VCaP (cell line): ENCODE measurements around the gene TENT5C.
A peak's percentile ranks its signal among the peaks of the same experiment; 100 is the strongest.
"Not testable (repeated sequence)": the region's sequence is repeated elsewhere in the genome, so short reads cannot be mapped to it uniquely, and the experiment has no call there.

Experiments
- H3K27ac ChIP-seq: fragments of 450-650 bp; 2 replicates; pipeline ENCODE4 v1.5.1; 2017
- TF ChIP-seq, protein P1 (sequence below): fragments of 450-650 bp; conservative IDR thresholded peaks from 2 replicates; pipeline ENCODE4 v1.5.1; 2017; ENCODE audit warnings: mild to moderate bottlenecking, moderate library complexity

TENT5C gene

DNA sequence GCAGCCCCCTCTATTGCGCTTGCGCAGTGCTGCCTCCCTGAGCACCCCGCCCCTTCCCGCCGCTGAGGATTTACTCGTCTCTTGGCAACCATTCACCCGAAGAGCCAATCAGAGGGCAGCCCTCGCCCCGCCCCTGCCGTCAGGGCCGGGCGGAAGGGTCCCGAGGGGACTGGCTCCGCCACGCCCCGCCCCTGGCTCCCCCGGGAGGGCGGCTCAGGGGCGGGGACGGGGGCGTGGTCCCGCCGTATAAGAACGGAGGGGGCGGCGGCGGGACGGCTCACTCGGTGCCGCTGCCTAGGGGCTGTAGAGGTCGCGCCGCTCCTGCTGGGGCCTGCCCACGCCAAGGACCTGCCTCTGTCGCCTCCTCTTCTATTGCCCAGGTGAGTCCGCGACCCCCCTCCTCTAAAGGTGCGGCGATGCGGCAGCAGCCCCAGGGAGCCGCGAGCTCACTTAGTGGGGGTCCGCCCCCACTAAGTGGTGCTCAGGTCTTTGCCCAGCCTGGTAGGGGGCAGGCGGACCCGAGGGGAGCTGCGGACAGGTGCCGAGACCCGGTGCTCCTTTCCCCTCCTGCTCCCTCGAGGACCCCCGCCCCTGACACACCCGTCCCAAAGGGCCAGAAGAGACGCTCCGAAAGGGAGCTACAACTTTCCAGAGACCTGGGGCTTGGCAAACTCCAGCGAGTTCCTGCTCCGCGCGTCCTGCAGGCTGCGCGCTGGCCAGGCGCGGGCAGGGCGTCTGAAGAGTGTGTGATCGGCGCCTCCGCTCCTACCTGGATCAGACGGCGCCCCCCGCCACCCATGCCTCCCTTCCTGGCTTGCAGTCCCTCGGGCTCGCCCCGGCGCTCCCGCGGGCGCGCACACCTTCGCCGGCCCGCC is at the start of gene TENT5C:
TSS of gene TENT5C (plus strand) at position 275 of the 875 bp plus-strand sequence. CDS start 16,821 bp downstream, outside the sequence.
- H3K27ac ChIP-seq = peak within 1 kb of the TSS; percentile 76
- TF ChIP-seq, protein P1, sequence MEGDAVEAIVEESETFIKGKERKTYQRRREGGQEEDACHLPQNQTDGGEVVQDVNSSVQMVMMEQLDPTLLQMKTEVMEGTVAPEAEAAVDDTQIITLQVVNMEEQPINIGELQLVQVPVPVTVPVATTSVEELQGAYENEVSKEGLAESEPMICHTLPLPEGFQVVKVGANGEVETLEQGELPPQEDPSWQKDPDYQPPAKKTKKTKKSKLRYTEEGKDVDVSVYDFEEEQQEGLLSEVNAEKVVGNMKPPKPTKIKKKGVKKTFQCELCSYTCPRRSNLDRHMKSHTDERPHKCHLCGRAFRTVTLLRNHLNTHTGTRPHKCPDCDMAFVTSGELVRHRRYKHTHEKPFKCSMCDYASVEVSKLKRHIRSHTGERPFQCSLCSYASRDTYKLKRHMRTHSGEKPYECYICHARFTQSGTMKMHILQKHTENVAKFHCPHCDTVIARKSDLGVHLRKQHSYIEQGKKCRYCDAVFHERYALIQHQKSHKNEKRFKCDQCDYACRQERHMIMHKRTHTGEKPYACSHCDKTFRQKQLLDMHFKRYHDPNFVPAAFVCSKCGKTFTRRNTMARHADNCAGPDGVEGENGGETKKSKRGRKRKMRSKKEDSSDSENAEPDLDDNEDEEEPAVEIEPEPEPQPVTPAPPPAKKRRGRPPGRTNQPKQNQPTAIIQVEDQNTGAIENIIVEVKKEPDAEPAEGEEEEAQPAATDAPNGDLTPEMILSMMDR = no peak

DNA sequence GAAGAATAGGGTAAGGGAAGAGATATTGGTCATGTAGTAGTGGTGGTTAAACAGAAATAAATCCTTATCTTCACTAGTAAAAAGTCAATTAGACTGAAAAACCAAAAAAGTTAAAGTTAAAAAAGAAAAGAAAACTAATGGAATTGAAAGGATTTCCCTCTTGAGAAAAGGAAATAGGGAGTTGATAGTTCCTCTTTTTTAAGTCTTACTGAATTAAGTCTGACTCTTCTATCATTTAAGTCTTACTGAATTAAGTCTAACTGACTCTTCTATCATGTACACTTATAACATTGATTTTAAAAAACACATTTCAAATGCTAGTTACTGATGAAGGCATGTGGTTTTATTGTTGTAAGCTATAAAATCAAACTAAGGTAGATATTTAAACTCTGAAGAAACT is 49.5 kb upstream of the TENT5C start:
- TF ChIP-seq, protein P1 = no peak
- no peak overlapping the region for H3K27ac ChIP-seq

GRCh38 chr1:117556976-117557375 is 48.9 kb upstream of the TENT5C start:
- TF ChIP-seq, protein P1 = no peak

DNA sequence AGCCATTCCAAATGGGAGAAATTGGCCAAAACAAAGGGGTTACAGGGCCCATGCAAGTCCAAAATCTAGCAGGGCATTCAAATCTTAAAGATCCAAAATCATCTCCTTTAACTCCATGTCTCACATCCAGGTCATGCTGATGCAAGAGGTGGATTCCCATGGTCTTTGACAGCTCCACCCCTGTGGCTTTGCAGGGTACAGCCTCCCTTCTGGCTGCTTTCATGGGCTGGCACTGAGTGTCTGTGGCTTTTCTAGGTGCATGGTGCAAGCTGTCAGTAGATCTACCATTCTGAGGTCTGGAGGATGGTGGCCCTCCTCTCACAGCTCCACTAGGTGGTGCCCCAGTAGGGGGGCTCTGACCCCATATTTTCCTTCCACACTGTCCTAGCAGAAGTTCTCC is 47.4 kb upstream of the TENT5C start:
- not testable (repeated sequence) for H3K27ac ChIP-seq

More at GRCh38 chr1:117556976-117557375, 48.9 kb upstream of the TENT5C start:
- no peak overlapping the region for H3K27ac ChIP-seq

DNA sequence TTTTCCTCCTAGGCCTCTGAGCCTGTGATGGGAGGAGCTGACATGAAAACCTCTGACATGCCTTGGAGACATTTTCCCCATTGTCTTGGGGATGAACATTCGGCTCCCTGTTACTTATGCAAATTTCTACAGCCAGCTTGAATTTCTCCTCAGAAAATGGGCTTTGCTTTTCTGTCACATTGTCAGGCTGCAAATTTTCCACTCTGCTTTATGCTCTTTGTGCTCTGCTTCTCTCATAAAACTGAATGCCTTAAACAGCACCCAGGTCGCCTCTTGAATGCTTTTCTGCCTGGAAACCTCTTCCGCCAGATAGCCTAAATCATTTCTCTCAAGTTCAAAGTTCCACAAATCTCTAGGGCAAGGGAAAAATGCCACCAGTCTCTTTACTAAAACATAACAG is 46.7 kb upstream of the TENT5C start:
- no peak overlapping the region for H3K27ac ChIP-seq
- TF ChIP-seq, protein P1 = no peak

- no peak overlapping the region for H3K27ac ChIP-seq
- TF ChIP-seq, protein P1 = no peak
These were observed 45.9 kb upstream of the TENT5C start for GRCh38 chr1:117559985-117560384.

DNA sequence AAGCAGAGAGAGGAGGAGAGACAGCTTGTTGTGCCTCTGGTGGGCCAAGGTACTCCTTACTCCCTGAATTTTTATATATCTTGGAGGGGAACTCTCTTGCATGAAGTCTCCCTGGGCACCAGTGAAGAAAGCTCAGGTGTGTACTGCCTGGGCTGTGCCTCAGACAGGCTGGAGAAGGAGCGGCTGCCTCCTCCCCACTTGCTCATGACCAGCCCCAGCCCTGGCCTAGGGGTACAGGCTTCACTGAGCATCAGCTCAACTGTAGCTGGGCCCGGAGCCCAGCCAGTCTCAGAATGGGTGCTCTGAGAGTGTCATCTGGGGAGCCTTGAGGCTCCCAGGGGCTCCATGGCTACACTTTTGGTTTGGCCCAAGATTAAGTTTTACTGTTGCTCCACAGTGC is 44.8 kb upstream of the TENT5C start:
- TF ChIP-seq, protein P1 = no peak
- H3K27ac ChIP-seq = no peak overlapping the region; the same call in 1 of the 2 replicates

- TF ChIP-seq, protein P1 = no peak
- peak overlapping the region; percentile 66 for H3K27ac ChIP-seq
These were observed 44.3 kb upstream of the TENT5C start for GRCh38 chr1:117561551-117561950.
